Mesothelial cell of epicardium (in vitro differentiated cells): ENCODE results near the gene ZSCAN22. TPM values are rescaled to one million over a fixed set of nuclear protein-coding genes. Genes with fewer than 3 reads are reported as not detected.

Experiments used
- DNase-seq, 2 experiments: peaks; one replicate each; pipeline ENCODE4 v3.0.0; 2021; ENCODE audit warnings: low spot score in 2 of 2; ENCODE audit not compliant: unreplicated experiment in 2 of 2
- H3K27ac Mint-ChIP-seq: 2 replicates; pipeline ENCODE4 v1.8.0; 2021; ENCODE audit warnings: mixed read lengths
- H3K27me3 Mint-ChIP-seq: 2 replicates; pipeline ENCODE4 v1.8.0; 2021; ENCODE audit warnings: low read depth, mixed read lengths
- H3K36me3 Mint-ChIP-seq: 2 replicates; pipeline ENCODE4 v1.8.0; 2021; ENCODE audit warnings: mixed read lengths
- H3K4me1 Mint-ChIP-seq: 2 replicates; pipeline ENCODE4 v1.8.0; 2021; ENCODE audit warnings: mixed read lengths
- H3K4me3 Mint-ChIP-seq: 2 replicates; pipeline ENCODE4 v1.8.0; 2021; ENCODE audit warnings: mild to moderate bottlenecking, moderate library complexity, mixed read lengths
- H3K9me3 Mint-ChIP-seq: 2 replicates; pipeline ENCODE4 v1.8.0; 2021; ENCODE audit warnings: mixed read lengths
- CTCF ChIP-seq: fragments of 200-600 bp; sonication (generic); IDR thresholded peaks from one replicate; pipeline ENCODE4 v1.5.0; 2021; ENCODE audit warnings: antibody characterized with exemption; ENCODE audit not compliant: unreplicated experiment
- total RNA-seq: library from RNA; stranded (reverse); gene quantifications from 3 replicates; pipeline ENCODE4 v1.2.1, GENCODE V29; 2021

Gene ZSCAN22
- total RNA-seq, 1 donor from 2014 or later: 3.8 TPM

DNA sequence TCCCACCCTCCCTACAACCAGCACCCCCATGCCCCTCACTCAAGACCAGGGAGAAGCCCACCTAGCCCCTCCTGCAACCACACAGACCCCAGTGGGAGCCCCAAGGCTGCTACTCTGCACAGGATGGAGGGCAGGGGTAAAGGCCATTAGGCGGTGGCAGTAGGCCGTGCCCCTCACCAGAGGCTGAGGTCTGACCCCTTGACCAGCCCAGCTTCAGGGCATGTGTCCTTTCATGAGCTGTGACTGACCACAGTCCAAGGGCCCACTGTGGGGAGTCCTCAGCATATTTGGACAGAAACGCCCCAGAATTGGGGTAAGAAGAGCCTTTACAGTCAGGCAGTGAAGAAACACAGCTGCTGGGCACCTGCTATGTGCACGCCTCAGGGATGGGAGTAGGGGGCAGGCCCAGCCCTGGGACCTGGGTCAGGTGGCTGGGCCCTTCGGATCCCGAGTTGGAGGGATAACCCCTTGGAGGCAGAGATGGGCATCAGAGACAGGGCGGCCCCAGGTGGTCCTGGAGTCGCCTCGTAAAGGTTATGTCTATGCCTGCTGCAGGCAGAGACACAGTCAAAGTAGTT is 58.6 kb downstream of the ZSCAN22 start:
- H3K36me3 Mint-ChIP-seq: peaks cover 9% of the 10 kb centered on the region
- peak overlapping the region; percentile 96 for H3K4me3 Mint-ChIP-seq
- no peaks in the 10 kb centered on the region for H3K9me3 Mint-ChIP-seq
- no peaks in the 10 kb centered on the region for H3K27me3 Mint-ChIP-seq
- peaks cover 28% of the 10 kb centered on the region for H3K4me1 Mint-ChIP-seq
- H3K27ac Mint-ChIP-seq: peak overlapping the region; percentile 98
- no peak for TF ChIP-seq CTCF
- DNase-seq: no peak

DNA sequence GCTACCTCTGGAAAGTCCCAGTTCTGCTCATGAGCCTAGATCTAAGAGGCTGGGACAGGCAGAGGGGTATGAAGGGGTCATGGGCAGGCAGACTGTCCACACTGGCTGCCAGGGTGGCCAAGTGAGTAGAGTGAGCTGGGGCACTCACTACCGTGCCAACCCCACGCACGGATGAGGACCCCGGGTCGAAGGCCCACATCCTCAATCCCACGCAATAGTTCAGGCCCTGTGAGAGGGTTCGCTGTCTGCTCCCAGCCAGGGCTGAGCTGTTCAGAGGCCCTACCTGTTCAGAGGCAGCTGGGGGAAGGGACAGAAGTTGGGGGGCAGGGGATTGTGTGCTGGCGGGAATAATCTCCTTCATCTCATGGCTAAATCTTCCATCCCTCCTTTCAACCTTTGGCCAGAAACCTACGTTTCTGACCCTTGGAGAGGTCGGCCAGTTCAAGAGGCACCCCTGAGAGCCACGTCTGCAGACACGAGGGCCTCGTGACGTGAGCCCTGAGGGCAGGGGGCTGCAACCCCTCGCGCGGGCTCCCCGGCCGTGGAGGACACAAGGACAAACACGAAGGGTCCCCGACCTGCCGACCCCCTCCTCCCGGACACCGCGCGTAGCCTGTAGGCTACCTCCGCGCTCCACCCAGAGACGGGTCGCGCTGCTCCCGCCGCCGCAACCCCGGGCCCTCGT is 59.2 kb downstream of the ZSCAN22 start:
- Mint-ChIP-seq H3K4me1 (peaks cover 28% of the 10 kb centered on the region), H3K4me3 (peak overlapping the region; percentile 96), H3K9me3 (no peaks in the 10 kb centered on the region), H3K27ac (peak overlapping the region; percentile 98), H3K27me3 (no peaks in the 10 kb centered on the region), H3K36me3 (peaks cover 14% of the 10 kb centered on the region)
- no peak for TF ChIP-seq CTCF
- DNase-seq: no peak

DNA sequence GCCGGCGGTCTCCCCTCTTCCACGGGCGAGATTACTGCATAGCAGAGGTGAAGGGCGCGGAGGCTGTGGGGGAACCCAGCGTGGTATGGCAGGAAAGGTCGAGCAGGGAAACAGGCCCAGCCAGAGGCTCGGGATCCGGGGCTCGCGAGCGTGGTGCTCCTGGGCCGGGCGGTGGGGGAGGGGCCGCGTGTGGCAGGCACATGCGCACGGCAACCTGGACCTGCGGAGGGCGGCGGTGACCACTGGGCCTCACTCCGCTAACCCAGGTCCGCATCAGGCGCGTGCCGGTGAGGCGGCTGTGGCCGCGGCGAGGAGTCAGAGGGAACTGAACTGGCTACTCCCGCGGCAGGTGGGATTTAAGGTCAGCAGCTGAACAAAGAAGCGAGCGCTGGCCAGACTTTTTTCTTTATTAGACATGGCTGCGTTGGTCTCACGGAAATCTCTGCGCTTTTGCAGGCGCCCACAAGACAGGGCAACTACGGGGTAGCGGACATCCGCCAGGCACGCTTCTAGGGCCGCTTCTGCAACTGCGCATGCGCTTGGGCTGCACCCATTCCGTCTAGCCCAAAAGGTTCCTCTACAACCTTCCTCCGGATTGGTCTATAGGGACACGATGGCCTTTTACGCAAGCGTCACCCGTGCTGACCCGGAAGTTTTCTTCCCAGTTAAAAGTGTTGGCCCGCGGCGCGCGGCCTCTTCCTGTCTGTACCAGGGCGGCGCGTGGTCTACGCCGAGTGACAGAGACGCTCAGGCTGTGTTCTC is 60.0 kb downstream of the ZSCAN22 start, which contains the start of gene RPS5:
Gene RPS5 (plus strand): TSS at position 694 of the 762 bp plus-strand sequence. CDS start 869 bp downstream, outside the sequence.
- Mint-ChIP-seq H3K9me3 (no peaks in the 10 kb centered on the region), H3K4me1 (peaks cover 24% of the 10 kb centered on the region), H3K27ac (peak within 1 kb of the TSS; percentile 98), H3K36me3 (peaks cover 14% of the 10 kb centered on the region), H3K4me3 (peak within 1 kb of the TSS; percentile 96), H3K27me3 (no peaks in the 10 kb centered on the region)
- peak; percentile 82 to 91 for DNase-seq
- no peak for TF ChIP-seq CTCF

GRCh38 chr19:58387338-58388174 is 60.8 kb downstream of the ZSCAN22 start:
- peak overlapping the region; percentile 96 for H3K4me3 Mint-ChIP-seq
- no peaks in the 10 kb centered on the region for H3K9me3 Mint-ChIP-seq
- no peak for TF ChIP-seq CTCF
- no peak for DNase-seq
- no peaks in the 10 kb centered on the region for H3K27me3 Mint-ChIP-seq
- H3K36me3 Mint-ChIP-seq: peaks cover 14% of the 10 kb centered on the region
- H3K27ac Mint-ChIP-seq: peak overlapping the region; percentile 98
- H3K4me1 Mint-ChIP-seq: peaks cover 24% of the 10 kb centered on the region

GRCh38 chr19:58388175-58388526 is 61.4 kb downstream of the ZSCAN22 start:
- peaks cover 24% of the 10 kb centered on the region for H3K4me1 Mint-ChIP-seq
- no peak for TF ChIP-seq CTCF
- H3K4me3 Mint-ChIP-seq: peak overlapping the region; percentile 96
- no peaks in the 10 kb centered on the region for H3K9me3 Mint-ChIP-seq
- DNase-seq: no peak
- H3K36me3 Mint-ChIP-seq: peaks cover 14% of the 10 kb centered on the region
- no peaks in the 10 kb centered on the region for H3K27me3 Mint-ChIP-seq
- peak overlapping the region; percentile 98 for H3K27ac Mint-ChIP-seq
